Epithelial cell of esophagus (primary cell): ENCODE data around the gene ST6GALNAC1.
A peak's percentile ranks its signal among the peaks of the same experiment; 100 is the strongest.

Experiments used
- DNase-seq: peaks from one replicate; pipeline ENCODE4 v3.0.0; 2010; ENCODE audit warnings: low read depth
- H3K4me3 ChIP-seq: 2 replicates; pipeline ENCODE4 v1.5.1; 2011; ENCODE audit warnings: mild to moderate bottlenecking, low read length, control low read depth
- TF ChIP-seq, protein P1 (sequence below): IDR thresholded peaks from 2 replicates; pipeline ENCODE4 v1.5.1; 2011; ENCODE audit warnings: low read depth, mild to moderate bottlenecking, low read length, control low read depth, inconsistent platforms; ENCODE audit not compliant: insufficient read depth; ENCODE audit errors: missing control alignments

Gene ST6GALNAC1

DNA sequence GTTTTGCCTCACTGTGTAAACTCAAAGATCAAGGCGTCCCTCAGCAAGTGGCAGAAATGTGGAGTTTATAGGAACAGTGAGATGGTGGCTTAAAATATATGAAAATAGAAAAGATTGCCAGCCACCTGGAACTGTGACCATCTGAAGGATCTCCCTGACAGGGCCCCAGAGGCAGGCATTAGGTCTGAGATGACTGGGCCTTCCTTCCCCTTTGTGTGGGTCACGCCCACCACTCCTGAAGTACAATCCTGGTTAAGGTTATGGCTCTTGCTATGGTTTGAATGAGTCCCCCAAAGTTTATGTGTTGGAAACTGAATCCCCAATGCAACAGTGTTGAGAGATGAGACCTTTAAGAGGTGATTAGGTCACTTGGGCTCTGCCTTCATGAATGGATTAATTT is 64.3 kb downstream of the ST6GALNAC1 start:
- H3K4me3 ChIP-seq = no peak overlapping the region
- TF ChIP-seq, protein P1, sequence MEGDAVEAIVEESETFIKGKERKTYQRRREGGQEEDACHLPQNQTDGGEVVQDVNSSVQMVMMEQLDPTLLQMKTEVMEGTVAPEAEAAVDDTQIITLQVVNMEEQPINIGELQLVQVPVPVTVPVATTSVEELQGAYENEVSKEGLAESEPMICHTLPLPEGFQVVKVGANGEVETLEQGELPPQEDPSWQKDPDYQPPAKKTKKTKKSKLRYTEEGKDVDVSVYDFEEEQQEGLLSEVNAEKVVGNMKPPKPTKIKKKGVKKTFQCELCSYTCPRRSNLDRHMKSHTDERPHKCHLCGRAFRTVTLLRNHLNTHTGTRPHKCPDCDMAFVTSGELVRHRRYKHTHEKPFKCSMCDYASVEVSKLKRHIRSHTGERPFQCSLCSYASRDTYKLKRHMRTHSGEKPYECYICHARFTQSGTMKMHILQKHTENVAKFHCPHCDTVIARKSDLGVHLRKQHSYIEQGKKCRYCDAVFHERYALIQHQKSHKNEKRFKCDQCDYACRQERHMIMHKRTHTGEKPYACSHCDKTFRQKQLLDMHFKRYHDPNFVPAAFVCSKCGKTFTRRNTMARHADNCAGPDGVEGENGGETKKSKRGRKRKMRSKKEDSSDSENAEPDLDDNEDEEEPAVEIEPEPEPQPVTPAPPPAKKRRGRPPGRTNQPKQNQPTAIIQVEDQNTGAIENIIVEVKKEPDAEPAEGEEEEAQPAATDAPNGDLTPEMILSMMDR = no peak
- no peak for DNase-seq

- TF ChIP-seq, protein P1 = no peak
- DNase-seq = peak; percentile 91
- no peak overlapping the region for H3K4me3 ChIP-seq
Observed at GRCh38 chr17:76578376-76578775, 65.2 kb downstream of the ST6GALNAC1 start.

- DNase-seq = no peak
- TF ChIP-seq, protein P1 = no peak
- no peak overlapping the region for H3K4me3 ChIP-seq
Observed at GRCh38 chr17:76577876-76578275, 65.7 kb downstream of the ST6GALNAC1 start.

DNA sequence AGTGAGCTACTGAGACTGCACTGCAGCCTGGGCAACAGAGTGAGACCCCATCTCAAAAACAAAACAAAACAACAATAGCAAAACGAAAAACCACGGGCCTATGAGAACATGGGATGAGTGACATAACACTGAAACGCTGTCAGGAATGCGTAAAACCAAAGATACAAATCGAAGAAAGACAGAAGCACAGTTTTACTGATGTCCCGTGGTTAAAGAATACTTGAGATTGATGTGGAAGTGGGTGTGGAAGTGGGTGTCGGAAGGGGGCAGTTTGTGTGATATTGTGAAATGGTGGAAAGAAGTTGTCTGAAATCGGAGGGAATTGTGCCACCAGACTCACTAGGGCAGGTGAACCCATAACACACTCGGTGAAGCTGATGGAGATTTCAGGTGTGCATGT is 67.4 kb downstream of the ST6GALNAC1 start:
- H3K4me3 ChIP-seq = no peak overlapping the region
- TF ChIP-seq, protein P1 = no peak
- no peak for DNase-seq

- no peak for DNase-seq
- TF ChIP-seq, protein P1 = no peak
- no peak overlapping the region for H3K4me3 ChIP-seq
Observed at GRCh38 chr17:76575570-76575969, 68.0 kb downstream of the ST6GALNAC1 start.
